Gastrocnemius medialis (tissue), 4 donors: Measurements from ENCODE around the gene TASOR2.

Experiments used
- POLR2A ChIP-seq, 2 donors: fragments of 450-650 bp; IDR thresholded peaks; one replicate each; pipeline ENCODE4 v1.6.1; 2017; ENCODE audit warnings: antibody characterized with exemption in 2 of 2, mild to moderate bottlenecking in 2 of 2, moderate library complexity in 2 of 2
- TF ChIP-seq, protein P1 (sequence below), 5 experiments: fragments of 450-650 bp in 3 of 5; fragments of 200-600 bp in 2 of 5; sonication (generic) in 2 of 5; IDR thresholded peaks in 4 of 5; conservative IDR thresholded peaks in 1 of 5; 1 replicate in 4 of 5; 2 replicates in 1 of 5; pipeline ENCODE4 v1.5.1; 2016 to 2019; ENCODE audit warnings: antibody characterized with exemption in 5 of 5, mild to moderate bottlenecking in 3 of 5, moderate library complexity in 3 of 5

DNA sequence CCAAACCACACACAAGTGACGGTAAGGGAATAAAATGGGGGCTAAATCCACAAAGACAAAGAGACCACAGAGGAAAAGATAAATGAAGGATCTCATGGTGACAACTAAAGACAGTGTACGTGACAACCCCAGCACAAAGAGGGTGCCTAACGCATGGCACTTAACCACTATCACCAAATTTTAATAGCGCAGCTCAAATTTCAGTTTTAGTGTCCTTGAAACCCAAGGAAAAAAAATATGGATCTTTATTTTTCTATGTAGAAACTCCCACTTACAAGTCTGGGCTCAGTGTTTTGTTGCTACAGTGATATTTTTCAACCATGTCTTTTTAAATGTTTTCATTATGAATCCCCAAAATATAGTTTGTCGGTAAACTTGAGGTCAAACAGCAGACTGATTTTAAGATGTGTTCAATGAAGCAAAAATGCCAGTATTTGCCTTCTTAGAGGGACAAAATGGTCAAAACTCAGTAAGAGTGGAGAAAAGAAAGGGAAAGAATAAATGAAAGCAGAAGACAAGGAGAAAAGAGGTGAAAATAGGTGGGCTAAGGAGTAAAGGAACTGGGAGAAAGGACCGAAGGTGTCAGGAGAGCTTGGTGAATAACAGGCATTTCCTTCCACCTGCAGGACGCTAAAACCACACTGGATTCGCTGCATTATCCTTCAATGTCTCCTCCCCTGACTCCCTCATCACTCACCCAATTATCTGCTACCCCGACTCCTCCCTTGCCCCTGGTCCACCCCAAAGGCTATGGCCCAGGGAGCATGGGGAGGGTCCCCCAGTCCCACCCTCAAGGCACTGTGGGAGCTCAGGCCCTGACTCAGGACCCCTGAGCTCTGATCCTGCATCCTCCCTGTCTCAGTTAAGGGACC, 21.7 kb upstream of the TASOR2 start:
- TF ChIP-seq, protein P1, sequence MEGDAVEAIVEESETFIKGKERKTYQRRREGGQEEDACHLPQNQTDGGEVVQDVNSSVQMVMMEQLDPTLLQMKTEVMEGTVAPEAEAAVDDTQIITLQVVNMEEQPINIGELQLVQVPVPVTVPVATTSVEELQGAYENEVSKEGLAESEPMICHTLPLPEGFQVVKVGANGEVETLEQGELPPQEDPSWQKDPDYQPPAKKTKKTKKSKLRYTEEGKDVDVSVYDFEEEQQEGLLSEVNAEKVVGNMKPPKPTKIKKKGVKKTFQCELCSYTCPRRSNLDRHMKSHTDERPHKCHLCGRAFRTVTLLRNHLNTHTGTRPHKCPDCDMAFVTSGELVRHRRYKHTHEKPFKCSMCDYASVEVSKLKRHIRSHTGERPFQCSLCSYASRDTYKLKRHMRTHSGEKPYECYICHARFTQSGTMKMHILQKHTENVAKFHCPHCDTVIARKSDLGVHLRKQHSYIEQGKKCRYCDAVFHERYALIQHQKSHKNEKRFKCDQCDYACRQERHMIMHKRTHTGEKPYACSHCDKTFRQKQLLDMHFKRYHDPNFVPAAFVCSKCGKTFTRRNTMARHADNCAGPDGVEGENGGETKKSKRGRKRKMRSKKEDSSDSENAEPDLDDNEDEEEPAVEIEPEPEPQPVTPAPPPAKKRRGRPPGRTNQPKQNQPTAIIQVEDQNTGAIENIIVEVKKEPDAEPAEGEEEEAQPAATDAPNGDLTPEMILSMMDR (IDR thresholded peaks at IDR 0.05 in 4 of 5, conservative IDR thresholded peaks at IDR 0.05 in 1 of 5) = no peak
- no peak for TF ChIP-seq POLR2A (IDR thresholded peaks at IDR 0.05)
